SK-N-SH (cell line): ENCODE data around the gene LRRC51.
A peak's percentile ranks its signal among the peaks of the same experiment; 100 is the strongest.

Experiments used
- CTCF ChIP-seq: fragments of 200-600 bp; sonication (generic); IDR thresholded peaks from 2 replicates; pipeline ENCODE4 v1.6.1; 2017; ENCODE audit warnings: antibody characterized with exemption, mild to moderate bottlenecking, moderate library complexity
- FOXJ3 ChIP-seq: sonication (generic); formaldehyde crosslinking; IDR thresholded peaks from 2 replicates; pipeline ENCODE4 v1.5.1; 2020; ENCODE audit warnings: mild to moderate bottlenecking, missing genetic modification reagents
- GABPA ChIP-seq: IDR thresholded peaks from 2 replicates; pipeline ENCODE4 v1.4.0; 2012; ENCODE audit warnings: low read depth, mild to moderate bottlenecking
- NRF1 ChIP-seq: IDR thresholded peaks from 2 replicates; pipeline ENCODE4 v1.6.1; 2012; ENCODE audit warnings: low read depth, mild to moderate bottlenecking, low read length
- POLR2AphosphoS5 ChIP-seq: IDR thresholded peaks from 2 replicates; pipeline ENCODE4 v1.6.1; 2012; ENCODE audit warnings: low read depth, low read length
- RAD21 ChIP-seq: IDR thresholded peaks from 2 replicates; pipeline ENCODE4 v1.6.1; 2012; ENCODE audit warnings: mild to moderate bottlenecking, low read length
- TAF1 ChIP-seq: IDR thresholded peaks from 2 replicates; pipeline ENCODE4 v1.6.1; 2012; ENCODE audit warnings: low read depth, mild to moderate bottlenecking, low read length, moderate library complexity, borderline replicate concordance
- TEAD4 ChIP-seq: IDR thresholded peaks from 2 replicates; pipeline ENCODE4 v1.4.0; 2012; ENCODE audit warnings: mild to moderate bottlenecking, borderline replicate concordance; ENCODE audit not compliant: insufficient read depth
- TF ChIP-seq, protein P1 (sequence below): IDR thresholded peaks from 2 replicates; pipeline ENCODE4 v1.4.0; 2012; ENCODE audit warnings: low read depth, borderline replicate concordance
- TF ChIP-seq, protein P2 (sequence below): fragments of 150-350 bp; IDR thresholded peaks from 2 replicates; pipeline ENCODE4 v1.6.1; 2017; ENCODE audit warnings: antibody characterized with exemption, low read length, low read depth, borderline replicate concordance
- TF ChIP-seq, protein P3 (sequence below): IDR thresholded peaks from 2 replicates; pipeline ENCODE4; 2012
- TF ChIP-seq, protein P4 (sequence below): IDR thresholded peaks from 2 replicates; pipeline ENCODE4 v1.4.0; 2012; ENCODE audit warnings: low read depth, borderline replicate concordance

- TF ChIP-seq CTCF = no peak
- no peak for TF ChIP-seq FOXJ3 (CRISPR knock-in tag)
- TF ChIP-seq NRF1 = no peak
- TF ChIP-seq, protein P1, sequence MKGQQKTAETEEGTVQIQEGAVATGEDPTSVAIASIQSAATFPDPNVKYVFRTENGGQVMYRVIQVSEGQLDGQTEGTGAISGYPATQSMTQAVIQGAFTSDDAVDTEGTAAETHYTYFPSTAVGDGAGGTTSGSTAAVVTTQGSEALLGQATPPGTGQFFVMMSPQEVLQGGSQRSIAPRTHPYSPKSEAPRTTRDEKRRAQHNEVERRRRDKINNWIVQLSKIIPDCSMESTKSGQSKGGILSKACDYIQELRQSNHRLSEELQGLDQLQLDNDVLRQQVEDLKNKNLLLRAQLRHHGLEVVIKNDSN = no peak
- no peak for TF ChIP-seq POLR2AphosphoS5
- no peak for TF ChIP-seq GABPA
- TF ChIP-seq, protein P2, sequence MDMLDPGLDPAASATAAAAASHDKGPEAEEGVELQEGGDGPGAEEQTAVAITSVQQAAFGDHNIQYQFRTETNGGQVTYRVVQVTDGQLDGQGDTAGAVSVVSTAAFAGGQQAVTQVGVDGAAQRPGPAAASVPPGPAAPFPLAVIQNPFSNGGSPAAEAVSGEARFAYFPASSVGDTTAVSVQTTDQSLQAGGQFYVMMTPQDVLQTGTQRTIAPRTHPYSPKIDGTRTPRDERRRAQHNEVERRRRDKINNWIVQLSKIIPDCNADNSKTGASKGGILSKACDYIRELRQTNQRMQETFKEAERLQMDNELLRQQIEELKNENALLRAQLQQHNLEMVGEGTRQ = no peak
- no peak for TF ChIP-seq TAF1
- no peak for TF ChIP-seq RAD21
- TF ChIP-seq TEAD4 = no peak
- TF ChIP-seq, protein P3, sequence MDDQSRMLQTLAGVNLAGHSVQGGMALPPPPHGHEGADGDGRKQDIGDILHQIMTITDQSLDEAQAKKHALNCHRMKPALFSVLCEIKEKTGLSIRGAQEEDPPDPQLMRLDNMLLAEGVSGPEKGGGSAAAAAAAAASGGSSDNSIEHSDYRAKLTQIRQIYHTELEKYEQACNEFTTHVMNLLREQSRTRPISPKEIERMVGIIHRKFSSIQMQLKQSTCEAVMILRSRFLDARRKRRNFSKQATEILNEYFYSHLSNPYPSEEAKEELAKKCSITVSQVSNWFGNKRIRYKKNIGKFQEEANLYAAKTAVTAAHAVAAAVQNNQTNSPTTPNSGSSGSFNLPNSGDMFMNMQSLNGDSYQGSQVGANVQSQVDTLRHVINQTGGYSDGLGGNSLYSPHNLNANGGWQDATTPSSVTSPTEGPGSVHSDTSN = peak; percentile 22; the same call in 1 of the 2 replicates
- TF ChIP-seq, protein P4, sequence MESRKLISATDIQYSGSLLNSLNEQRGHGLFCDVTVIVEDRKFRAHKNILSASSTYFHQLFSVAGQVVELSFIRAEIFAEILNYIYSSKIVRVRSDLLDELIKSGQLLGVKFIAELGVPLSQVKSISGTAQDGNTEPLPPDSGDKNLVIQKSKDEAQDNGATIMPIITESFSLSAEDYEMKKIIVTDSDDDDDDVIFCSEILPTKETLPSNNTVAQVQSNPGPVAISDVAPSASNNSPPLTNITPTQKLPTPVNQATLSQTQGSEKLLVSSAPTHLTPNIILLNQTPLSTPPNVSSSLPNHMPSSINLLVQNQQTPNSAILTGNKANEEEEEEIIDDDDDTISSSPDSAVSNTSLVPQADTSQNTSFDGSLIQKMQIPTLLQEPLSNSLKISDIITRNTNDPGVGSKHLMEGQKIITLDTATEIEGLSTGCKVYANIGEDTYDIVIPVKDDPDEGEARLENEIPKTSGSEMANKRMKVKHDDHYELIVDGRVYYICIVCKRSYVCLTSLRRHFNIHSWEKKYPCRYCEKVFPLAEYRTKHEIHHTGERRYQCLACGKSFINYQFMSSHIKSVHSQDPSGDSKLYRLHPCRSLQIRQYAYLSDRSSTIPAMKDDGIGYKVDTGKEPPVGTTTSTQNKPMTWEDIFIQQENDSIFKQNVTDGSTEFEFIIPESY = no peak
These were observed 60.4 kb downstream of the LRRC51 start for GRCh38 chr11:72141066-72141465.
